ENCODE results near the gene PDE4D. TPM values are rescaled to one million over a fixed set of nuclear protein-coding genes. Genes with fewer than 3 reads are reported as not detected.

PDE4D gene
- total RNA-seq, 4 donors from 2014 or later, result 14.7 to 36.3 (median 24.7) TPM

DNA sequence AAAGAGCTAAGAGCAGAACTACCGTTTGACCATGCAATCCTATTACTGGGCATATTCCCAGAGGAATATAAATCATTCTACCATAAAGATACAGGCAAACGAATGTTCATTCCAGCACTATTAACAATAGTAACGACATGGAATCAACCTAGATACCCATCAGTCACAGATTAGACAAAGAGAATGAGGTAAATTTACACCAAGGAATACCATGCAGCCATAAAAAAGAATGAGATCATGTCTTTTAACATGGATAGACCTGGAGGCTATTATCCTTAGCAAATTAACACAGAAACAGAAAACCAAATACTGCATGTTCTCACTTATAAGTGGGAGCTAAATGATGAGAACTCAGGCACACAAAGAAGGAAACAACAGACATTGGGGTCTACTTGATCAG is 641.9 kb downstream of the PDE4D start:
- H3K36me3 ChIP-seq, result no peaks in the 10 kb centered on the region
- no peak overlapping the region for H3K4me3 ChIP-seq (replicated peaks in 1 of 3)
- H3K4me1 ChIP-seq, result no peaks in the 10 kb centered on the region
- TF ChIP-seq, protein P1, sequence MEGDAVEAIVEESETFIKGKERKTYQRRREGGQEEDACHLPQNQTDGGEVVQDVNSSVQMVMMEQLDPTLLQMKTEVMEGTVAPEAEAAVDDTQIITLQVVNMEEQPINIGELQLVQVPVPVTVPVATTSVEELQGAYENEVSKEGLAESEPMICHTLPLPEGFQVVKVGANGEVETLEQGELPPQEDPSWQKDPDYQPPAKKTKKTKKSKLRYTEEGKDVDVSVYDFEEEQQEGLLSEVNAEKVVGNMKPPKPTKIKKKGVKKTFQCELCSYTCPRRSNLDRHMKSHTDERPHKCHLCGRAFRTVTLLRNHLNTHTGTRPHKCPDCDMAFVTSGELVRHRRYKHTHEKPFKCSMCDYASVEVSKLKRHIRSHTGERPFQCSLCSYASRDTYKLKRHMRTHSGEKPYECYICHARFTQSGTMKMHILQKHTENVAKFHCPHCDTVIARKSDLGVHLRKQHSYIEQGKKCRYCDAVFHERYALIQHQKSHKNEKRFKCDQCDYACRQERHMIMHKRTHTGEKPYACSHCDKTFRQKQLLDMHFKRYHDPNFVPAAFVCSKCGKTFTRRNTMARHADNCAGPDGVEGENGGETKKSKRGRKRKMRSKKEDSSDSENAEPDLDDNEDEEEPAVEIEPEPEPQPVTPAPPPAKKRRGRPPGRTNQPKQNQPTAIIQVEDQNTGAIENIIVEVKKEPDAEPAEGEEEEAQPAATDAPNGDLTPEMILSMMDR (IDR thresholded peaks at IDR 0.05), result no peak
- no peak for TF ChIP-seq POLR2A (IDR thresholded peaks at IDR 0.05)
- intact Hi-C loops (cut with DNase I), result no loop called here
- H3K9me3 ChIP-seq, result no peaks in the 10 kb centered on the region
- 82 to 85% methylated on average over 3 of the region's 3 CpGs for WGBS, 2 donors
- H3K27me3 ChIP-seq, result no peaks in the 10 kb centered on the region
- no peak for DNase-seq
- H3K27ac ChIP-seq, result no peak overlapping the region

DNA sequence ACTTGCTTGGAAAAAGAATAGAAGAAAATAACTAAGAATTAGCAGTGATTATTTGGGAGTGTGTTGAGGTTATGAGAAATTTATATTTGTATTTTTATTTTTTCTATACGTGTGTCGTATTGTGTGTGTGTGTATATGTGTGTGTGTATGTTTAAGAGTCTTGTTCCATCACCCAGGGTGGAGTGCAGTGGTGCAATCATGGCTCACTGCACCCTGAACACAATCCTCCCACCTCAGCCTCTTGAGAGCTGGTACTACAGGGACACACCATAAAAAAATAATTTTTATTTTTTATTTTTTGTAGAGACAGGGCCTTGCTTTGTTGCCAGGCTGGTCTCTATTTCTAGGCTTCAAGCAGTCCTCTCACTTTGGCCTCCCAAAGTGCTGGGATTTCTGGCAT is 643.8 kb downstream of the PDE4D start:
- H3K4me3 ChIP-seq (replicated peaks in 1 of 3), result no peak overlapping the region
- H3K9me3 ChIP-seq, result no peaks in the 10 kb centered on the region
- DNase-seq, result no peak
- no peaks in the 10 kb centered on the region for H3K4me1 ChIP-seq
- intact Hi-C loops (cut with DNase I), result no loop called here
- TF ChIP-seq, protein P1 (IDR thresholded peaks at IDR 0.05), result no peak
- no peak for TF ChIP-seq POLR2A (IDR thresholded peaks at IDR 0.05)
- no peak overlapping the region for H3K27ac ChIP-seq
- H3K27me3 ChIP-seq, result no peaks in the 10 kb centered on the region
- WGBS, 2 donors, result 58 to 87% methylated on average over 2 of the region's 2 CpGs
- no peaks in the 10 kb centered on the region for H3K36me3 ChIP-seq

DNA sequence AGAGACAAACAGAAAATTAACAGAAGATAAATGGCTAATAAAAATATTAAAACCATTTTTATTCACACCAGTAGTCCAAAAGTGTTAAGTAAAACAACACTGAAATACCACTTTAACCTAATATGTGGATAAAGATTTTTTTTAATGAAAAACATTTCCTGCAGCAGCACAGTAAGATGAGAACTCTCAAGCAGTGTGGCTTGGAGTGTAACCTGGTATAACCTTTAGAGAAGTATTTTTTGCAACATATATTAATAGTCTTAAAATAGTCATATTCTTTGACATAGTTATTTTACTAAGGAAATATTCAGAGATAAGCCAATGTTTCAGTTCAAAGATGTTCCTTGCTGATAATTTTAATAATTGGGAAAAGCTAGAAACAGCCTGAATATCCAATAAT is 644.4 kb downstream of the PDE4D start:
- no peak overlapping the region for H3K27ac ChIP-seq
- H3K4me1 ChIP-seq, result no peaks in the 10 kb centered on the region

DNA sequence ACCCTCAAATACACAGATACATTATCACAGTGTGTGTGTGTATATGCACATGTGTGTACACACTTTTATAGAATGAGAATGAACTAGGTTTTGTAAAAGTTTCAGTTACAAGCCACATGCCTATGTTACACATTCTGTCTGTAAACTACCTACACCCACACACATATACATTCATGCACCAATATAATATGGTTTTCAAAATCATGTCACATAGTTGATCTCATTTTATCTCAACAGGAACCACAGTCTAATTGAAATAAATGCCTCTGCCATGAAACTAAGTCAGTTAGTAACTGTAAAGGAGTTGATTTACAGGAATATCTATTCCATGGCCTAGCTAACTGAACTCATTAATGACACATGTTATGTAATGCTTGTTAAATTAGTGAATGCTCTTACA is 646.6 kb downstream of the PDE4D start:
- Histone ChIP-seq H3K27ac (no peak overlapping the region), H3K4me1 (peaks cover 0 to 5% of the 10 kb centered on the region in 2 donors), H3K4me3 (replicated peaks in 1 of 3) (no peak overlapping the region), H3K27me3 (no peaks in the 10 kb centered on the region), H3K9me3 (no peaks in the 10 kb centered on the region), H3K36me3 (no peaks in the 10 kb centered on the region)
- no peak for DNase-seq
- intact Hi-C loops (cut with DNase I), result no loop called here
- TF ChIP-seq POLR2A (IDR thresholded peaks at IDR 0.05), result no peak
- TF ChIP-seq, protein P1 (IDR thresholded peaks at IDR 0.05), result no peak

More for the DNA sequence above, 644.4 kb downstream of the PDE4D start:
- no peak for DNase-seq
- TF ChIP-seq POLR2A (IDR thresholded peaks at IDR 0.05), result no peak
- TF ChIP-seq, protein P1 (IDR thresholded peaks at IDR 0.05), result no peak
- Histone ChIP-seq H3K36me3 (no peaks in the 10 kb centered on the region), H3K27me3 (no peaks in the 10 kb centered on the region), H3K4me3 (replicated peaks in 1 of 3) (no peak overlapping the region), H3K9me3 (no peaks in the 10 kb centered on the region)
- intact Hi-C loops (cut with DNase I), result no loop called here

DNA sequence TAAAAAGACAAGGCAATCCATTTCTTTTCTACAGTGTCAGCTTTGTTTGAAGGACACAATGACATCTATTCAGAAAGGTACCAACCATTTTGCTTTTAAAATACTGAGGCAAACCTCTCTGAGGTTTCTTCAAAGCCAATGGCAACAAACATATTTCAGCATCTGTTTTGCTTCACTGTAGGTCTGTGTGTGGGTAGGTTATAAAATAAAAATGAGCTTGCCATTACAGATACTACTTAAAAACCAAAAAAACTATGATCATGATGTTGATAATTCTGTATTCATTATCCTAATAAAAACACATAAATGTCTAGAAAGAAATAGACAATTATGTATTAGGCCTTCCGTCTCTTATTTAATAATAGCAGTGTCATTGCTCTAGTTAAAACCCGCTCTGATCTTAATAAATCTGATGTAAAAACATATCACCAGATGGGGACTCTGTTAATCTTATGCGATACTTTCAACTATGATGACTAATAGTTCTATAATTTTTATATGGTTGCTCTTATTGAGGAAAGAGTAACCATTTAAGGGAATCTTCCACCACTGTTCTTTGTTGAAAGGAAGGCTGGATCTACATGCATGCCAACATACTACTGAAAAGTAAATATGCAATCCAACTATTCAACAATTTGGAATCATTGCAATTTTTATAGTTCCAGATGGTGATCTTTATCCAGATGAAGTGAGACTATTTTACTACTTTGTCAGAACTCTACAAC is 647.2 kb downstream of the PDE4D start:
- no peak overlapping the region for H3K4me3 ChIP-seq (replicated peaks in 1 of 3)
- no peaks in the 10 kb centered on the region for H3K9me3 ChIP-seq
- H3K36me3 ChIP-seq, result no peaks in the 10 kb centered on the region
- WGBS, 2 donors, result 65 to 82% methylated on average over 3 of the region's 3 CpGs
- no peak overlapping the region for H3K27ac ChIP-seq
- intact Hi-C loops (cut with DNase I), result no loop called here
- H3K4me1 ChIP-seq, result peaks cover 0 to 10% of the 10 kb centered on the region in 2 donors
- H3K27me3 ChIP-seq, result no peaks in the 10 kb centered on the region
- TF ChIP-seq POLR2A (IDR thresholded peaks at IDR 0.05), result no peak
- TF ChIP-seq, protein P1 (IDR thresholded peaks at IDR 0.05), result no peak
- DNase-seq, result no peak
